Suprapubic skin (tissue), 3 donors: Measurements from ENCODE around the gene PTPRD.

Experiments used
- CTCF ChIP-seq, 2 donors: fragments of 200-600 bp in 1 of 2; fragments of 450-650 bp in 1 of 2; sonication (generic) in 1 of 2; IDR thresholded peaks; one replicate each; pipeline ENCODE4 v1.5.1; 2016 to 2019; ENCODE audit warnings: antibody characterized with exemption in 2 of 2, mild to moderate bottlenecking in 1 of 2, moderate library complexity in 1 of 2
- EP300 ChIP-seq: sonication (generic); formaldehyde crosslinking; IDR thresholded peaks from one replicate; pipeline ENCODE4 v1.6.1; 2017; ENCODE audit warnings: antibody characterized with exemption
- POLR2A ChIP-seq, 2 donors: fragments of 450-650 bp; IDR thresholded peaks; one replicate each; pipeline ENCODE4 v1.6.1; 2017; ENCODE audit warnings: antibody characterized with exemption in 2 of 2, mild to moderate bottlenecking in 2 of 2, moderate library complexity in 2 of 2

- no peak for TF ChIP-seq CTCF (IDR thresholded peaks at IDR 0.05)
- no peak for TF ChIP-seq POLR2A (IDR thresholded peaks at IDR 0.05)
- no peak for TF ChIP-seq EP300
Measured at GRCh38 chr9:9764821-9765220, 848.0 kb downstream of the PTPRD start.
